Mesendoderm (in vitro differentiated cells): ENCODE results near the gene KRTAP24-1.

Source experiments
- DNase-seq: peaks from one replicate; pipeline ENCODE4 v3.0.0; 2013
- H2AK5ac ChIP-seq: 2 replicates; pipeline ENCODE4 v1.6.1; 2013; ENCODE audit warnings: low read length, inconsistent platforms
- H2BK120ac ChIP-seq: 2 replicates; pipeline ENCODE4 v1.6.1; 2013; ENCODE audit warnings: low read depth, mild to moderate bottlenecking, low read length, moderate library complexity, mixed read lengths
- H2BK15ac ChIP-seq: replicated peaks from 2 replicates; pipeline ENCODE4 v1.6.1; 2013; ENCODE audit warnings: low read depth, mild to moderate bottlenecking, moderate library complexity
- H2BK5ac ChIP-seq: 2 replicates; pipeline ENCODE4 v1.6.1; 2013; ENCODE audit warnings: low read length, inconsistent platforms
- H3K18ac ChIP-seq: 2 replicates; pipeline ENCODE4 v1.6.1; 2013; ENCODE audit warnings: mild to moderate bottlenecking, low read length, mixed read lengths
- H3K23ac ChIP-seq: one replicate; pipeline ENCODE4 v1.6.1; 2013; ENCODE audit warnings: low read length
- H3K27ac ChIP-seq: 2 replicates; pipeline ENCODE4 v1.5.1; 2013; ENCODE audit warnings: low read depth, mild to moderate bottlenecking, inconsistent platforms, low read length, moderate library complexity
- H3K27me3 ChIP-seq: 2 replicates; pipeline ENCODE4 v1.6.1; 2013; ENCODE audit warnings: low read length, control low read depth, mild to moderate bottlenecking, inconsistent platforms; ENCODE audit not compliant: insufficient read depth, poor library complexity
- H3K36me3 ChIP-seq: 2 replicates; pipeline ENCODE4 v1.6.1; 2013; ENCODE audit warnings: low read length, inconsistent platforms; ENCODE audit not compliant: control insufficient read depth, insufficient read depth
- H3K4ac ChIP-seq: one replicate; pipeline ENCODE4 v1.6.1; 2013; ENCODE audit warnings: low read depth, mild to moderate bottlenecking, low read length, moderate library complexity
- H3K4me1 ChIP-seq: 2 replicates; pipeline ENCODE4 v1.6.1; 2013; ENCODE audit warnings: low read depth, low read length, inconsistent platforms; ENCODE audit not compliant: control insufficient read depth
- H3K4me2 ChIP-seq: 2 replicates; pipeline ENCODE4 v1.6.1; 2013; ENCODE audit warnings: low read length
- H3K4me3 ChIP-seq: 2 replicates; pipeline ENCODE4 v1.5.1; 2013; ENCODE audit warnings: mild to moderate bottlenecking, low read length
- H3K56ac ChIP-seq: one replicate; pipeline ENCODE4 v1.6.1; 2013; ENCODE audit warnings: low read length
- H3K79me1 ChIP-seq: 2 replicates; pipeline ENCODE4 v1.6.1; 2013; ENCODE audit warnings: low read length, inconsistent platforms
- H3K79me2 ChIP-seq: 2 replicates; pipeline ENCODE4 v1.6.1; 2013; ENCODE audit warnings: mild to moderate bottlenecking, low read length; ENCODE audit not compliant: control insufficient read depth, insufficient read depth
- H3K9ac ChIP-seq: 2 replicates; pipeline ENCODE4 v1.6.1; 2013; ENCODE audit warnings: low read length, inconsistent platforms
- H4K5ac ChIP-seq: one replicate; pipeline ENCODE4 v1.6.1; 2013; ENCODE audit warnings: low read length
- H4K8ac ChIP-seq: one replicate; pipeline ENCODE4 v1.6.1; 2013; ENCODE audit warnings: low read depth, mild to moderate bottlenecking, control low read depth, low read length, moderate library complexity
- WGBS: extraction: QIAGEN DNeasy Blood & Tissue Kit; methylation state at CpG from one replicate; pipeline ENCODE4 v1.1.7; 2013; ENCODE audit warnings: low lambda C conversion rate, missing lambda C conversion rate; ENCODE audit not compliant: insufficient coverage; ENCODE audit errors: extremely low coverage; 5-methylcytosine and 5-hydroxymethylcytosine counted together

Gene KRTAP24-1

DNA sequence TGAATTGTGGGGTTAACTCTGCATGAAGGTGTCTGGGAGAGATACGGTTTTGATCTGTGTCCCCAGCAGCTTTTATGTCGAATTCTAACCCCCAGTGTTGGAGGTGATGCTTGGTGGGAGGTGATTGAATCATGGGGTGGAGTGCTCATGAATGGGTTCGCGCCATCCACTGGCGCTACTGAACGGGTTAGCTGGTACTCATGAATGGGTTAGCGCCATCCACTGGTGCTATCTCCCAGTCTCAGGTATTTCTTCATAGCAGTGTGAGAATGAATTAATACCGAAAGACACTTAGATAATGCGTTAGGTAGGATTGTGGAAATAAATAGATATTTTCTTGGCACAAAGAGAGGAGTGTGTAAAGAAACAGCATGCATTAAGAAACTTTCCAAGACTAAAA, 33.9 kb downstream of the KRTAP24-1 start:
- Histone ChIP-seq H3K27me3 (no peaks in the 10 kb centered on the region), H3K27ac (no peak overlapping the region), H3K18ac (no peak overlapping the region), H3K9ac (no peak overlapping the region), H2BK5ac (no peak overlapping the region), H3K4me3 (no peak overlapping the region), H3K56ac (no peak overlapping the region), H3K4ac (no peak overlapping the region), H3K79me1 (no peaks in the 10 kb centered on the region), H4K5ac (no peak overlapping the region), H3K4me1 (no peaks in the 10 kb centered on the region), H2AK5ac (no peak overlapping the region), H3K36me3 (no peaks in the 10 kb centered on the region), H4K8ac (no peak overlapping the region), H3K23ac (no peak overlapping the region), H3K4me2 (no peak overlapping the region), H2BK15ac (no peak overlapping the region), H2BK120ac (no peak overlapping the region), H3K79me2 (no peaks in the 10 kb centered on the region)
- 100% methylated on average over 2 of the region's 9 CpGs for WGBS
- no peak for DNase-seq

DNA sequence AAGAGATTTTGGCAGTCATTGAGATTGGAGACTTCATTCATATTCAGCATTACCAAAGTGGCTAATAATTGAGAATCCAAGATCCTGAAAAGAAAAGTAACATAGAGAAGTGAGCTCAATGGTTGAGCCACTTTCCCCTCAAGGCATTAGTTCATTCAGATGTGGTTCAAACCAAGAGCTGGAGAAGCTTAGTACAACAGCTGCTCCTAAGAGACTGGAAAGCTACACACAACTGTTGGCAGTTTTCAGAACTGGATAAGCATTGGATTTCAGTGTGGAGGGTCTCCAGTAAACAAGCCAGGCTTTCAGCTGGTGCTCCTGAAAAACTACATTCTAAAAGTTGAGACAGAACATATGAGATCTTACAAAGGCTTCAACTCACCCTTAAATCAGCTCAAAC, 37.7 kb downstream of the KRTAP24-1 start:
- Histone ChIP-seq H3K79me1 (no peaks in the 10 kb centered on the region), H3K23ac (no peak overlapping the region), H3K4me1 (no peaks in the 10 kb centered on the region), H2BK15ac (no peak overlapping the region), H3K4ac (no peak overlapping the region), H4K5ac (no peak overlapping the region), H3K9ac (no peak overlapping the region), H3K79me2 (no peaks in the 10 kb centered on the region), H3K56ac (no peak overlapping the region), H2BK5ac (no peak overlapping the region), H3K27ac (no peak overlapping the region), H3K4me2 (no peak overlapping the region), H2BK120ac (no peak overlapping the region), H3K36me3 (no peaks in the 10 kb centered on the region), H3K4me3 (no peak overlapping the region), H2AK5ac (no peak overlapping the region), H3K27me3 (no peaks in the 10 kb centered on the region), H3K18ac (no peak overlapping the region), H4K8ac (no peak overlapping the region)
- no peak for DNase-seq

DNA sequence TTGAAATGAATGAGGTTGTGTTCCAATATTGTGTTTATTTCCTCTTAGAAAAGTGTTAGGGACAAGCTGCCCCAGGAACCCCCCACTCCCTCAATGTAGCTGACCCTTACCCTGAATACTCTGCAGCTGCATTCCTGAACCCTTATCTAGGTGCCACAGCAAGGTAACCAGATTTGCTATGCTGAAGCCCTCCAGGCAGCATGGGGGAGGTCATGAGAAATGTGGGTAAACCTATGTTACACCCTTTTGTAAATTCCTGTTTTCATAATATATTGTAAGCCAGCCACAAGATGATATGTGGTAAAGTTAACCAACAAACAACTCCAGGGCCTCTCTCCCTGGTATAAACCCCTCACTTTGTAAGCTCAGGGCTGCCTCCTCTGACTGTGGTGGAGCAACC, 39.1 kb downstream of the KRTAP24-1 start:
- no peak overlapping the region for H2AK5ac ChIP-seq
- H2BK5ac ChIP-seq, result no peak overlapping the region
- no peak overlapping the region for H2BK120ac ChIP-seq
- no peak overlapping the region for H3K4ac ChIP-seq
- H2BK15ac ChIP-seq, result no peak overlapping the region
- H3K36me3 ChIP-seq, result no peaks in the 10 kb centered on the region
- no peaks in the 10 kb centered on the region for H3K4me1 ChIP-seq
- H3K56ac ChIP-seq, result no peak overlapping the region
- no peak overlapping the region for H3K23ac ChIP-seq
- peak; percentile 29 for DNase-seq
- H3K4me3 ChIP-seq, result no peak overlapping the region
- no peak overlapping the region for H3K9ac ChIP-seq
- H4K8ac ChIP-seq, result no peak overlapping the region
- H3K18ac ChIP-seq, result no peak overlapping the region
- no peaks in the 10 kb centered on the region for H3K27me3 ChIP-seq
- H3K27ac ChIP-seq, result no peak overlapping the region
- no peaks in the 10 kb centered on the region for H3K79me2 ChIP-seq
- no peak overlapping the region for H3K4me2 ChIP-seq
- H3K79me1 ChIP-seq, result no peaks in the 10 kb centered on the region
- no peak overlapping the region for H4K5ac ChIP-seq

DNA sequence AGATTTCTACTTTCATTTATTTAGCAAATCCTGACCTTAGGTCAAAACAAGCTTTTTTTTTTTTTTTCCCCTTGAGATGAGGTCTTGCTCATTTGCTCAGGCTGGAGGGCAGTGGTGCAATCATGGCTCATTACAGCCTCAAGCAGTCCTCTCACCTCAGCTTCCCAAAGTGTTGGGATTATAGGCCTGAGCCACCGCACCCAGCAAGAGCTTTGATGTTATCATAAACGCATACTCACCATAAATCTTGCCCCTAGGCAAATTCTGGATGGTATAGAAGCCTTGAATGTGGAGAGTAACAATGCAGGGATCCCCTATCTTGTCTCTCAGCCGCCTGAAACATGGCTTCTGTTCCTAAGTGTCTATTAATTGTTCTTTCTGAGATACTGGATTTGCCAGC, 42.1 kb downstream of the KRTAP24-1 start:
- Histone ChIP-seq H3K9ac (no peak overlapping the region), H3K79me1 (no peaks in the 10 kb centered on the region), H3K4me3 (no peak overlapping the region), H3K27ac (no peak overlapping the region), H2BK15ac (no peak overlapping the region), H2BK120ac (no peak overlapping the region), H2AK5ac (no peak overlapping the region), H2BK5ac (no peak overlapping the region), H3K4ac (no peak overlapping the region), H3K4me1 (no peaks in the 10 kb centered on the region), H4K5ac (no peak overlapping the region), H3K79me2 (no peaks in the 10 kb centered on the region), H4K8ac (no peak overlapping the region), H3K56ac (no peak overlapping the region), H3K23ac (no peak overlapping the region), H3K18ac (no peak overlapping the region), H3K36me3 (no peaks in the 10 kb centered on the region), H3K4me2 (no peak overlapping the region), H3K27me3 (no peaks in the 10 kb centered on the region)
- DNase-seq, result peak; percentile 52
- WGBS, result no CpG with 5 or more reads among the region's 3 CpGs

DNA sequence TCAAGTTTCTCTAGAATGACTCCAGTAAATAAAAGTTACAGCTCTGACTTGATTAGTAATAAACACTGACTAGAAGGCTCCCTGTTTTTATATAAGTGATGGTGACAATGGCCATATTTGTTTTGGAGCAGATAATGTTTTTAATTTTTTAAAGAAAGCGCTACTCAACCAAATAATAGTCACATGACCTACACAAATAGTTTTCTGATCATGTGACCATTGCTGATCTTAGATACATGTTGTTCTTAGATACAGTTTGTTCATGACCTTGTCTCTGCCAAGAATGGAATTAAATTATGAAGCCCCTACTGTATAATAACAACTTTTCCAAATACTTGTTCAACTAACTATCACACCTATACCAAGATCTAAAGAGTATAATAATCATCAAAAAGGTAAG, 44.6 kb downstream of the KRTAP24-1 start:
- DNase-seq, result no peak
- H3K4me1 ChIP-seq, result no peaks in the 10 kb centered on the region
- no peak overlapping the region for H2BK15ac ChIP-seq
- H3K23ac ChIP-seq, result no peak overlapping the region
- H3K56ac ChIP-seq, result no peak overlapping the region
- H3K4me3 ChIP-seq, result no peak overlapping the region
- H2BK5ac ChIP-seq, result no peak overlapping the region
- no peak overlapping the region for H3K9ac ChIP-seq
- H3K79me2 ChIP-seq, result no peaks in the 10 kb centered on the region
- WGBS, result no CpG with 5 or more reads among the region's 1 CpG
- no peaks in the 10 kb centered on the region for H3K27me3 ChIP-seq
- H3K18ac ChIP-seq, result no peak overlapping the region
- H3K27ac ChIP-seq, result no peak overlapping the region
- H2BK120ac ChIP-seq, result no peak overlapping the region
- H3K4ac ChIP-seq, result no peak overlapping the region
- no peak overlapping the region for H3K4me2 ChIP-seq
- H4K8ac ChIP-seq, result no peak overlapping the region
- H3K36me3 ChIP-seq, result no peaks in the 10 kb centered on the region
- H4K5ac ChIP-seq, result no peak overlapping the region
- H3K79me1 ChIP-seq, result no peaks in the 10 kb centered on the region
- H2AK5ac ChIP-seq, result no peak overlapping the region

DNA sequence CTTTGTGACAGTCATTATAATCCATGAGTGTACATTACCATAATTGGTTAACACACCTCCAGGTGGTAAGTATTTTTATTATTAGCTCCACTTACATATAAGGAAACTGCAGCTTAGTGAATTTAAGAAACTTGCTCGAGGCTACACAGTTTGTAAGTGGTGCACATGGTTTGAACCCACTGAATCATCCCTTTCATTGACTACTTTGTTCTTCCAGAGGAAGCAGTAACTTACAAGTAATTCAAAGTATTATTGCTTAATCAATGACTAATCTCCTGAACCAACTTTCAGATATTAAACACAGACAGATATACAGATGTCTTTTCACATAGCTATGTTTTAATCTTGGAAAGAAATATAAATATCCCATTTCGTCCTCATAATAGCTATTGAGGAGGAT, 48.1 kb downstream of the KRTAP24-1 start:
- no peak overlapping the region for H3K4ac ChIP-seq
- H3K27me3 ChIP-seq, result no peaks in the 10 kb centered on the region
- H2BK15ac ChIP-seq, result no peak overlapping the region
- no peak overlapping the region for H2BK5ac ChIP-seq
- WGBS, result no CpG with 5 or more reads among the region's 2 CpGs
- no peaks in the 10 kb centered on the region for H3K36me3 ChIP-seq
- no peak overlapping the region for H2BK120ac ChIP-seq
- no peak overlapping the region for H3K56ac ChIP-seq
- H3K18ac ChIP-seq, result no peak overlapping the region
- no peak overlapping the region for H3K4me2 ChIP-seq
- H2AK5ac ChIP-seq, result no peak overlapping the region
- H3K4me3 ChIP-seq, result no peak overlapping the region
- no peaks in the 10 kb centered on the region for H3K79me1 ChIP-seq
- DNase-seq, result no peak
- no peak overlapping the region for H3K9ac ChIP-seq
- H3K4me1 ChIP-seq, result no peaks in the 10 kb centered on the region
- H4K8ac ChIP-seq, result no peak overlapping the region
- H3K23ac ChIP-seq, result no peak overlapping the region
- no peak overlapping the region for H3K27ac ChIP-seq
- no peaks in the 10 kb centered on the region for H3K79me2 ChIP-seq
- no peak overlapping the region for H4K5ac ChIP-seq
